Ishikawa (cell line): ENCODE measurements around the gene ASB16.

Experiments used
- CEBPB ChIP-seq: IDR thresholded peaks from 2 replicates; pipeline ENCODE4 v1.6.1; 2012
- TEAD4 ChIP-seq: IDR thresholded peaks from 2 replicates; pipeline ENCODE4 v1.6.1; 2012
- TF ChIP-seq, protein P1 (sequence below): IDR thresholded peaks from 2 replicates; pipeline ENCODE4 v1.6.1; 2012

- TF ChIP-seq, protein P1, sequence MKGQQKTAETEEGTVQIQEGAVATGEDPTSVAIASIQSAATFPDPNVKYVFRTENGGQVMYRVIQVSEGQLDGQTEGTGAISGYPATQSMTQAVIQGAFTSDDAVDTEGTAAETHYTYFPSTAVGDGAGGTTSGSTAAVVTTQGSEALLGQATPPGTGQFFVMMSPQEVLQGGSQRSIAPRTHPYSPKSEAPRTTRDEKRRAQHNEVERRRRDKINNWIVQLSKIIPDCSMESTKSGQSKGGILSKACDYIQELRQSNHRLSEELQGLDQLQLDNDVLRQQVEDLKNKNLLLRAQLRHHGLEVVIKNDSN = no peak
- TF ChIP-seq CEBPB = no peak
- TF ChIP-seq TEAD4 = 0 out of 2 replicates have a peak, but pooled peaks have one; percentile 2
Measured at GRCh38 chr17:44217738-44218343, 47.3 kb downstream of the ASB16 start.
